ENCODE measurements around the gene EZR. TPM values are rescaled to one million over a fixed set of nuclear protein-coding genes. Genes with fewer than 3 reads are reported as not detected.

Gene EZR
- total and polyA plus RNA-seq, 10 of the 15 experiments (the other 5 are each of a cell fraction or from before 2014, with no cell fraction given): 79.1 to 282 (median 161) TPM

GRCh38 chr6:158813032-158813431 lies 6.1 kb downstream of the EZR start (continued):
- no peak for TF ChIP-seq PAX8 (IDR thresholded peaks at IDR 0.05)
- peak; percentile 63 for TF ChIP-seq NBN (IDR thresholded peaks at IDR 0.05)
- TF ChIP-seq ZSCAN29 (IDR thresholded peaks at IDR 0.05): no peak
- no peak for TF ChIP-seq MTA2 (IDR thresholded peaks at IDR 0.05; ENCODE audit: low read depth)
- peak; percentile 12; the same call in 1 of the 2 replicates for TF ChIP-seq MAX (IDR thresholded peaks at IDR 0.05; ENCODE audit: low read depth, low read length)
- TF ChIP-seq, protein P1, sequence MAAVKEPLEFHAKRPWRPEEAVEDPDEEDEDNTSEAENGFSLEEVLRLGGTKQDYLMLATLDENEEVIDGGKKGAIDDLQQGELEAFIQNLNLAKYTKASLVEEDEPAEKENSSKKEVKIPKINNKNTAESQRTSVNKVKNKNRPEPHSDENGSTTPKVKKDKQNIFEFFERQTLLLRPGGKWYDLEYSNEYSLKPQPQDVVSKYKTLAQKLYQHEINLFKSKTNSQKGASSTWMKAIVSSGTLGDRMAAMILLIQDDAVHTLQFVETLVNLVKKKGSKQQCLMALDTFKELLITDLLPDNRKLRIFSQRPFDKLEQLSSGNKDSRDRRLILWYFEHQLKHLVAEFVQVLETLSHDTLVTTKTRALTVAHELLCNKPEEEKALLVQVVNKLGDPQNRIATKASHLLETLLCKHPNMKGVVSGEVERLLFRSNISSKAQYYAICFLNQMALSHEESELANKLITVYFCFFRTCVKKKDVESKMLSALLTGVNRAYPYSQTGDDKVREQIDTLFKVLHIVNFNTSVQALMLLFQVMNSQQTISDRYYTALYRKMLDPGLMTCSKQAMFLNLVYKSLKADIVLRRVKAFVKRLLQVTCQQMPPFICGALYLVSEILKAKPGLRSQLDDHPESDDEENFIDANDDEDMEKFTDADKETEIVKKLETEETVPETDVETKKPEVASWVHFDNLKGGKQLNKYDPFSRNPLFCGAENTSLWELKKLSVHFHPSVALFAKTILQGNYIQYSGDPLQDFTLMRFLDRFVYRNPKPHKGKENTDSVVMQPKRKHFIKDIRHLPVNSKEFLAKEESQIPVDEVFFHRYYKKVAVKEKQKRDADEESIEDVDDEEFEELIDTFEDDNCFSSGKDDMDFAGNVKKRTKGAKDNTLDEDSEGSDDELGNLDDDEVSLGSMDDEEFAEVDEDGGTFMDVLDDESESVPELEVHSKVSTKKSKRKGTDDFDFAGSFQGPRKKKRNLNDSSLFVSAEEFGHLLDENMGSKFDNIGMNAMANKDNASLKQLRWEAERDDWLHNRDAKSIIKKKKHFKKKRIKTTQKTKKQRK (IDR thresholded peaks at IDR 0.05; ENCODE audit: low read depth, low read length): no peak
- no peak for TF ChIP-seq RAD21 (IDR thresholded peaks at IDR 0.05; ENCODE audit: insufficient read depth, low read depth, low read length)
- TF ChIP-seq SMC3 (IDR thresholded peaks at IDR 0.05; ENCODE audit: borderline replicate concordance, low read length): no peak
- no peak for TF ChIP-seq CBX5 (IDR thresholded peaks at IDR 0.05; ENCODE audit: low read depth)
- peak in 1 of 2 experiments; percentile 15; a peak in 1 of 4 replicates for TF ChIP-seq ETV6 (conservative IDR thresholded peaks at IDR 0.05 in 1 of 2, IDR thresholded peaks at IDR 0.05 in 1 of 2; ENCODE audit: borderline replicate concordance in 1 of 2, low read depth in 1 of 2)
- no peak for TF ChIP-seq TARDBP (IDR thresholded peaks at IDR 0.05; ENCODE audit: borderline replicate concordance)
- TF ChIP-seq HDGF (IDR thresholded peaks at IDR 0.05): peak; percentile 77; the same call in 1 of the 2 replicates
- TF ChIP-seq, protein P2, sequence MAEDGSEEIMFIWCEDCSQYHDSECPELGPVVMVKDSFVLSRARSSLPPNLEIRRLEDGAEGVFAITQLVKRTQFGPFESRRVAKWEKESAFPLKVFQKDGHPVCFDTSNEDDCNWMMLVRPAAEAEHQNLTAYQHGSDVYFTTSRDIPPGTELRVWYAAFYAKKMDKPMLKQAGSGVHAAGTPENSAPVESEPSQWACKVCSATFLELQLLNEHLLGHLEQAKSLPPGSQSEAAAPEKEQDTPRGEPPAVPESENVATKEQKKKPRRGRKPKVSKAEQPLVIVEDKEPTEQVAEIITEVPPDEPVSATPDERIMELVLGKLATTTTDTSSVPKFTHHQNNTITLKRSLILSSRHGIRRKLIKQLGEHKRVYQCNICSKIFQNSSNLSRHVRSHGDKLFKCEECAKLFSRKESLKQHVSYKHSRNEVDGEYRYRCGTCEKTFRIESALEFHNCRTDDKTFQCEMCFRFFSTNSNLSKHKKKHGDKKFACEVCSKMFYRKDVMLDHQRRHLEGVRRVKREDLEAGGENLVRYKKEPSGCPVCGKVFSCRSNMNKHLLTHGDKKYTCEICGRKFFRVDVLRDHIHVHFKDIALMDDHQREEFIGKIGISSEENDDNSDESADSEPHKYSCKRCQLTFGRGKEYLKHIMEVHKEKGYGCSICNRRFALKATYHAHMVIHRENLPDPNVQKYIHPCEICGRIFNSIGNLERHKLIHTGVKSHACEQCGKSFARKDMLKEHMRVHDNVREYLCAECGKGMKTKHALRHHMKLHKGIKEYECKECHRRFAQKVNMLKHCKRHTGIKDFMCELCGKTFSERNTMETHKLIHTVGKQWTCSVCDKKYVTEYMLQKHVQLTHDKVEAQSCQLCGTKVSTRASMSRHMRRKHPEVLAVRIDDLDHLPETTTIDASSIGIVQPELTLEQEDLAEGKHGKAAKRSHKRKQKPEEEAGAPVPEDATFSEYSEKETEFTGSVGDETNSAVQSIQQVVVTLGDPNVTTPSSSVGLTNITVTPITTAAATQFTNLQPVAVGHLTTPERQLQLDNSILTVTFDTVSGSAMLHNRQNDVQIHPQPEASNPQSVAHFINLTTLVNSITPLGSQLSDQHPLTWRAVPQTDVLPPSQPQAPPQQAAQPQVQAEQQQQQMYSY (CRISPR knock-in tag; IDR thresholded peaks at IDR 0.05): no peak
- TF ChIP-seq IKZF2 (IDR thresholded peaks at IDR 0.05): peak; percentile 22 to 41; a peak in 1 of 4 replicates
- TF ChIP-seq SMAD1 (IDR thresholded peaks at IDR 0.05; ENCODE audit: low read depth, partially characterized antibody): peak; percentile 57
- TF ChIP-seq LARP7 (IDR thresholded peaks at IDR 0.05): 0 out of 2 replicates have a peak, but pooled peaks have one; percentile 15
- 0 out of 2 replicates have a peak, but pooled peaks have one; percentile 24 for TF ChIP-seq GATAD2B (conservative IDR thresholded peaks at IDR 0.05; ENCODE audit: low read depth)
